NCI-H526 treated with DMSO at 0.1 percent for 48 hours (cell line): Measurements from ENCODE around the gene MEMO1.
A peak's percentile ranks its signal among the peaks of the same experiment; 100 is the strongest.
"Not testable (repeated sequence)": the region's sequence is repeated elsewhere in the genome, so short reads cannot be mapped to it uniquely, and the experiment has no call there.

Experiments used
- DNase-seq: peaks from one replicate; lab custom pipeline; 2025; lab: John Stamatoyannopoulos, UW

The MEMO1 gene

GRCh38 chr2:31998731-31999383 lies 12.0 kb downstream of the MEMO1 start:
- DNase-seq = no peak

- no peak for DNase-seq
Observed at GRCh38 chr2:31997653-31998052, 13.2 kb downstream of the MEMO1 start.

GRCh38 chr2:31996571-31997150 lies 14.1 kb downstream of the MEMO1 start:
- DNase-seq = no peak

GRCh38 chr2:31992934-31993333 lies 17.9 kb downstream of the MEMO1 start:
- DNase-seq = no peak

DNA sequence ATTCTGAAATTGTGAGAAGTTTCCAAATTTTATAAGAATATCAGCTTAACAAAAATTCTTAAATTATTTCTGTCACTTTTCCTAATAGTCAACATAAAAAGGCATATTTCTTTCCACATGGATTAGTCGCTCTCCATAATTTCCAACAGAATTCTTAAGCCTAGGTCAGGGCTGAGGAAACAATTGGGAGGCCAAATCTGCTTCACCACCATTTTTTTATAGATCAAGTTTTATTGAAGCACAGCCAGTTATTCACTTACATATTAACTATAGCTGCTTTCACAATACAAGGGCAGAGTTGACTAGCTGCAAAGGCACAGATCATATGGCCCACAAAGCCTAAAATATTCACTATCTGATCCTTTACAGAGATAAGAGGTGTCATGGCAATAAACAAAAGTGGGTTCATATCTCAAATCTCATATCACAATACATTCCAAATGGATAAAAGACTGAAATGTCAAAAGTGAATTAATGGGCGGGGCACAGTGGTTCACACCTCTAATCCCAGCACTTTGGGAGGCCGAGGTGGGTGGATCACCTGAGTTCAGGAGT lies 18.7 kb downstream of the MEMO1 start:
- DNase-seq = no peak

- DNase-seq = no peak
Observed at GRCh38 chr2:31989946-31990345, 20.9 kb downstream of the MEMO1 start.

DNA sequence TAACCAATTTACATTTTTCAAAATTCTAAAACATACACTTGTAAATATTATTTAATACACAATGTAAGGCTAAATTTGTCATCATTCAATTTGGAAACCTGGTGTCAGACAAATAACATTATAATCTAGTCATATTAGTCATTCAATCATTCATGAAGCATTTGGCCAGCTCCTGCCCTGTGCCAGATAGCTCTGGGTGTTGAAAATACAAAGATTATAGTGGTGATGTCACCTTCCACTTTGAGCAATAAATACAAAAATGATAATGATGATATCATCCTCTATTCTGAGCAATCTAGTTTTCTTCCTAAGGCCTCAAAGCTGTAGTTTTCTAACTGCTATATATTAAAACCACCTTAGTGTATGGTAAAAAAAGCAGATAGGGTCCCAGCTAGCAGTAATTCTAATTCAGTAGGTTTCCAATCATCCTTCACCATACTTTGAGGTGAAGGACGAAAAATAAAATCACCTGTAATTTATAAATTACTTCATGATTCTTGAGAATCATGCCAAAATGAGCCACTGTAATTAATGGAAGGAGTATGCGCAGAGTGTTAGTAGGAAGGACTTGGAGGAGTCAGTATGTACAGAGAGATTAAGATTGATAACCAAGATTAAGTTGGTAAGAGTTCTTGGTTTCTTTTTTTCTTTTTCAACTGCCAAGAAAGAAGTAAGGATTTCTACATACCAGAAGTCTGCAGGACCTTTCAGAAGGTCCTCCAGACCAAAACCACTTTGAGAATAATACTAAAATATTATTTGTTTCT lies 23.2 kb downstream of the MEMO1 start:
- no peak for DNase-seq

DNA sequence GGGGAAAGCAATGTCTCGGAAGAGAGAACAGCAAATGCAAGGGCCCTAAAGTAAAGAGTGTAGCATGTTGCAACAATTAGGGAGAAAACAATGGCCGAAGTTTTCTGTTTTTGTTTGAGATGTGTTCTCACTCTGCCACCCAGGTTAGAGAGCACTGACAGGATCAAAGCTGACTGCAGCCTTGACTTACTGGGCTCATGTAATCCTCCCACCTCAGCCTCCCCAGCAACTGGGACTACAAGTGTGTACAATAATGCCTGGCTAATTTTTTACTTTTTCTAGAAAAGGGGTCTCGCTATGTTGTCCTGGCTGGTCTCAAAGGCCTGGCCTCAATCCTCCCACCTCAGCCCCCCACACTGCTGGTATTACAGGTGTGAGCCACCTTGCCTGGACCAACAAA lies 23.9 kb downstream of the MEMO1 start:
- no peak for DNase-seq

- DNase-seq = no peak
Observed at GRCh38 chr2:31983762-31984467, 26.9 kb downstream of the MEMO1 start.

DNA sequence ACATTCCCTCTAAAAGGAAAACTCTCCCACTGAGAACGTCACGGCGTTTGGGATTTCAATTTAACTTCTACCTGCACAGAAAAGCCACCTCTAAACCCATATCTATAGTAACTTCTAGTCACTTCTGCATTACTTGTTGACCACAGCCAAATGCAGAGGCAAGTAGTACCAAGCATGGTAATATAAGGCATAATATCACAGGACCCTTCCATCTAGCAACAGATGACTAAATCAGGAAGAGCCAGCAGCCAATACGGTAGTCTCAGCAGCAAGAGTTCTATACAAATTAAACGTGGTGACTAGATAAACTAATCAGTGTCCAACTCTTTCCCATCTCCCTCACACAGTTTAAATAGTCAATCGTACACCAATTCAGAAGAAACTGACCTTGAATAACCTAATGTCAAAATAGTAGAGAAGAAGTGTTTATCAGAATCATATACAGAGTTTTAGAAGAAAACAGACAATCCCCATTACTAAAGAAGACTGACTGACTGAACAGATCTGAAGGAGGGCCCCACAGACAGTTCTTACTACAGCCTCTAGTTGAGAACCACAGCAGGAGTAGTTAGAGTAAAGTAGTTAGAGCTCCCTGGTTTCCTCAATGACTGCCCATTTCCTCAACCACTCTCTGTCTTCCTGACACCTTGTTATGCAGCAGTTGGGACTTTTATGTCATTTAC lies 30.0 kb downstream of the MEMO1 start:
- peak; percentile 24 for DNase-seq

- no peak for DNase-seq
Observed at GRCh38 chr2:31979956-31980355, 30.9 kb downstream of the MEMO1 start.

- no peak for DNase-seq
Observed at GRCh38 chr2:31979018-31979417, 31.8 kb downstream of the MEMO1 start.

DNA sequence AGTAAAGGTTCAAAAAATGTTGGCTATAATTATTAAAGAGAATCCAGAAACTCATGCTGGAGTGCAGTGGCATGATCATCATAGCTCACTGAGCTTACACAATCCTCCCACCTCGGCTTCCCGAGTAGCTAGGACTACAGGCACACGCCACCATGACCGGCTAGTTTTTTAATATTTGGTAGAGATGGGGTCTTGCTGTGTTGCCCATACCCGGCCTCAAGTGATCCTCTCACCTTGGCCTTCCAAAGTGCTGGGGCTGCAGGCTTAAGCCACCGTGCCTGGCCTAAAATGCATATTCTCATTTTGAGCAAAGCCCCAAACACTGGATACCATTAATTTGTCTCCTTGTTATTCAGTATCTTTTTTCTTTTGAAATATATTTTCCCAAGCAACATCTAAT lies 32.4 kb downstream of the MEMO1 start:
- DNase-seq = no peak

- no peak for DNase-seq
Observed at GRCh38 chr2:31973665-31974064, 37.1 kb downstream of the MEMO1 start.

GRCh38 chr2:31972059-31972458 lies 38.7 kb downstream of the MEMO1 start:
- DNase-seq = no peak

DNA sequence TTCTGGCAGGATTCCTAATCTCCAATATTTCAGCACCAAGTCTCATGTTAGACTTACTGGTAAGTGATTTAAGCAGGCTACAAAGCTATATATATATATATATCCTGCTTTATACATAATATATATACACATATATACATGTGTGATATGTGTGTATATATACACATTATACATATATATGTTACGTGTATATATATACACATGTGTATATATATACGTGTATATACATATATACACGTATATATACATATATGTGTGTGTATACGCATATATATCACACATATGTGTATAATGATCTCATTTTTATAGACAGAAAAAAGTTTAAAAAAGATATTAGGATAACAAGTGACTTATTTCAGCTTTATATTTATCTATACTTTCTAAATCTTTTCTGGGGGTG lies 41.6 kb downstream of the MEMO1 start:
- no peak for DNase-seq

DNA sequence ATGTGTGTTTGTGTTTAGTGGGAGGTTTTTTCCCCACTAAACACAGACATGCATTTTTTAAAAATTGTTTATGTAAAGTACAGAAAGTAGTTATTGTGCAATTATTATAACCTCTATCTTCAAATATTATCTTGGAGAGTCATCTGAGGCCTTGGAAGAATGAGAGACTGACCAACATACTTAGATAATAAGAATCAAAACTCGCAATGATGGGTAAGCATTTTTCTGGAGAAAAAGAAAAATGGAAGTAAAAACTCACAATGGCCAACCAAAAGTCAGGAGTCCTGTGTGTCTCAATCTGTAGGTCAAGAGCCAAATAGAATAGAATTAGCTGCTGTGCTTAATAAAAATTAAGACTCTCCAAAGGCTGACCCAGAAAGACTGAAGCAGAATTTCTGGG lies 43.0 kb downstream of the MEMO1 start:
- no peak for DNase-seq

GRCh38 chr2:31966402-31966801 lies 44.4 kb downstream of the MEMO1 start:
- not testable (repeated sequence) for DNase-seq

- DNase-seq = no peak
Observed at GRCh38 chr2:31965094-31965493, 45.7 kb downstream of the MEMO1 start.

- DNase-seq = no peak
Observed at GRCh38 chr2:31962757-31963361, 47.9 kb downstream of the MEMO1 start.

DNA sequence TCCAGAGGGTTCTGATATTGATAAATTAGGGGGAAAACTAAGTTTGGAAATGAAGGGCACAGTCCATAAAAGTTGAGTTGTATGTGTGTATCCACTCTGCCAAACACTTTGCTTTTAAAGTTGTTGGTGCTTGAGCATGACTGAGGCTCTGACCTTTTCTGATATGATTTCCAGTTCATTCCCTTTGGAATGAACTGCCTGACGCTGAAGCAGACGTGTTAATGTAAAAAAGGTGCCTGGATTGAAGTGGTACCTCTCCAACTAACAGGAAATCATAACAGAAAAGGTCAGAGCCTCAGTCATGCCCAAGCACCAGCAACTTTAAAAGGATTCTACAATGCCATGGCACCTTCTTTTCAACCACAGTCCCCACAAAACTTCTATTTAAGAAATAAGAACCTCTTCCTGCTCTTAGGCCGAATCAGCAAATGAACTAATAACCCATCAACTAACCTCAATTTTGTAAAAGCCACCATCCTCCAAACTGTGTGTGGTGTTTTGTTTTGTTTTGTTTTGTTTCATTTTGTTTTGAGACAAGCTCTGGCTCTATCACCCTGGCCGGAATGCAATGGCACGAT lies 52.6 kb downstream of the MEMO1 start:
- no peak for DNase-seq
